AG04450 (cell line): ENCODE results near the gene TINCR. TPM values are rescaled to one million over a fixed set of nuclear protein-coding genes. Genes with fewer than 3 reads are reported as not detected.

Experiments used
- CTCF ChIA-PET: fragments of 300-600, 350-600 bp; formaldehyde crosslinking; extraction: SDS; loops from one replicate; lab custom pipeline; 2022; ENCODE audit warnings: antibody characterized with exemption, inconsistent platforms; lab: Charles Lee
- POLR2A ChIA-PET: fragments of 350-600 bp; formaldehyde crosslinking; extraction: SDS; loops from one replicate; lab custom pipeline; 2021; ENCODE audit warnings: antibody characterized with exemption, inconsistent platforms; lab: Yijun Ruan, JAX
- DNase-seq: peaks from one replicate; pipeline ENCODE4 v3.0.0-alpha.2; 2011; ENCODE audit warnings: low read depth, low spot score
- H3K27ac ChIP-seq: one replicate; pipeline ENCODE4 v1.5.1; 2012; ENCODE audit warnings: low read depth, low read length, control low read depth
- H3K27me3 ChIP-seq: one replicate; pipeline ENCODE4 v1.6.0; 2012; ENCODE audit warnings: low read length; ENCODE audit not compliant: control insufficient read depth, insufficient read depth
- H3K4me3 ChIP-seq: 2 replicates; pipeline ENCODE4 v1.5.1; 2011; ENCODE audit warnings: mild to moderate bottlenecking, low read depth, low read length, control low read depth
- H3K9me3 ChIP-seq: 2 replicates; pipeline ENCODE4 v1.5.1; 2012; ENCODE audit warnings: low read length; ENCODE audit not compliant: control insufficient read depth, insufficient read depth
- polyA plus RNA-seq: library from polyadenylated mRNA; depleted of rRNA; stranded (reverse); fragments of >200 nt; gene quantifications from 2 replicates; pipeline ENCODE4 v1.2.3, GENCODE V29; 2011
- TF ChIP-seq, protein P1 (sequence below): IDR thresholded peaks from 2 replicates; pipeline ENCODE4 v1.5.1; 2011; ENCODE audit warnings: low read depth, low read length, control low read depth, inconsistent platforms

Gene TINCR
- polyA plus RNA-seq, 1 experiment, result 0.04 TPM

GRCh38 chr19:5579286-5579685 lies 11.5 kb upstream of the TINCR start:
- ChIA-PET CTCF (interaction anchor here (0.7 to 1.5 kb wide), 4 partner anchors 8 to 533 kb away, joined by 3 read pairs; no protein-coding TSS in a partner anchor), POLR2A (no interaction called here)
- H3K27ac ChIP-seq, result no peak overlapping the region
- DNase-seq, result no peak
- H3K4me3 ChIP-seq, result no peak overlapping the region
- H3K27me3 ChIP-seq, result no peaks in the 10 kb centered on the region
- TF ChIP-seq, protein P1, sequence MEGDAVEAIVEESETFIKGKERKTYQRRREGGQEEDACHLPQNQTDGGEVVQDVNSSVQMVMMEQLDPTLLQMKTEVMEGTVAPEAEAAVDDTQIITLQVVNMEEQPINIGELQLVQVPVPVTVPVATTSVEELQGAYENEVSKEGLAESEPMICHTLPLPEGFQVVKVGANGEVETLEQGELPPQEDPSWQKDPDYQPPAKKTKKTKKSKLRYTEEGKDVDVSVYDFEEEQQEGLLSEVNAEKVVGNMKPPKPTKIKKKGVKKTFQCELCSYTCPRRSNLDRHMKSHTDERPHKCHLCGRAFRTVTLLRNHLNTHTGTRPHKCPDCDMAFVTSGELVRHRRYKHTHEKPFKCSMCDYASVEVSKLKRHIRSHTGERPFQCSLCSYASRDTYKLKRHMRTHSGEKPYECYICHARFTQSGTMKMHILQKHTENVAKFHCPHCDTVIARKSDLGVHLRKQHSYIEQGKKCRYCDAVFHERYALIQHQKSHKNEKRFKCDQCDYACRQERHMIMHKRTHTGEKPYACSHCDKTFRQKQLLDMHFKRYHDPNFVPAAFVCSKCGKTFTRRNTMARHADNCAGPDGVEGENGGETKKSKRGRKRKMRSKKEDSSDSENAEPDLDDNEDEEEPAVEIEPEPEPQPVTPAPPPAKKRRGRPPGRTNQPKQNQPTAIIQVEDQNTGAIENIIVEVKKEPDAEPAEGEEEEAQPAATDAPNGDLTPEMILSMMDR, result no peak
- no peaks in the 10 kb centered on the region for H3K9me3 ChIP-seq

GRCh38 chr19:5578097-5578846 lies 10.5 kb upstream of the TINCR start:
- peak overlapping the region; percentile 27 for H3K4me3 ChIP-seq
- CTCF ChIA-PET, result interaction anchor here (0.7 to 1.5 kb wide), 4 partner anchors 9 to 31 kb away, joined by 3 to 6 read pairs (median 3); no protein-coding TSS in a partner anchor

GRCh38 chr19:5575590-5575989 lies 7.8 kb upstream of the TINCR start:
- TF ChIP-seq, protein P1, result no peak
- Histone ChIP-seq H3K27ac (no peak overlapping the region), H3K9me3 (no peaks in the 10 kb centered on the region), H3K4me3 (no peak overlapping the region), H3K27me3 (no peaks in the 10 kb centered on the region)
- ChIA-PET CTCF (interaction anchor here (0.7 kb wide), 2 partner anchors 351 to 536 kb away, joined by 3 to 4 read pairs; no protein-coding TSS in a partner anchor), POLR2A (interaction anchor here (0.6 kb wide), 1 partner anchor 162 kb away, joined by 3 read pairs; no protein-coding TSS in a partner anchor)
- no peak for DNase-seq

More at GRCh38 chr19:5578097-5578846, 10.5 kb upstream of the TINCR start:
- POLR2A ChIA-PET, result no interaction called here
- no peak overlapping the region for H3K27ac ChIP-seq
- no peaks in the 10 kb centered on the region for H3K9me3 ChIP-seq
- no peaks in the 10 kb centered on the region for H3K27me3 ChIP-seq
- TF ChIP-seq, protein P1, result peak; percentile 98
- DNase-seq, result peak; percentile 13

DNA sequence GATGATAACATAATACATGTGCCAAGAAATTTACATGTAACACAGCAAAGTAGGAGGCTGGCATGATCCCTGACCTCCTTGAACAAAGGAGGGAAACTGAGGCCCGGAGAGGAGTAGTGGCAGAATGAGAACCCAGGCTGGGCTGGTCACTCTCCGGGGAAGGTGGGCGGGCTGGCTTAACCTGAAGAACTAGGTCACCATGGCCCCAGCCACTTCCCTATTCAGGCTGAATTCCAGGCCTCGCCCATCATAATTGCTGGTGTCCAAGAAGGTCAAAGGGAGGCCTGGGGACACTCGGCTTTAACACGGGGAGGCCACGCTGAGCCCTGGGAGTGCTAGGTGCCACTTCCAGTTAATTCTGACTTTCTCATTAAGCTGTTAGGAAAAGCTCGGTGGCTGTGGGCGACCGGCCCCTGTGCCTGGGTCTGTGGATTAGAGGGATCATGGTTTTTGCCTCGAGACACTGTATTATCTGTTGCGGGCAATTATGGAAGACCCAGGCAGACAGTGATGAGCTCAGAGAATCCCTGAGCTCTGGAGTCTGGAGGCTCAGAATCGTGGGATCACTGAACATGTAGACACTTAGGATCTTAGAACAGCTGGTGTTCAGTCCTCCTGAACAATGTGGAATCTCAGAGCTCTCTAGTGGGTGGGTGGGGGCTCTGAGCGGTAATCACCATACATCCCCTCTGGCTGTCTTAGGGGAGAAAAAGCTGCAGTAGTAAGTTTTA lies 5.0 kb upstream of the TINCR start:
- Histone ChIP-seq H3K9me3 (no peaks in the 10 kb centered on the region; the same call in 1 of the 2 replicates), H3K27me3 (peaks cover 2% of the 10 kb centered on the region), H3K4me3 (no peak overlapping the region), H3K27ac (no peak overlapping the region)
- TF ChIP-seq, protein P1, result no peak
- POLR2A ChIA-PET, result no interaction called here
- CTCF ChIA-PET, result interaction anchor here (1.0 kb wide), 1 partner anchor 524 kb away, joined by 4 read pairs; no protein-coding TSS in a partner anchor
- DNase-seq, result no peak

- TF ChIP-seq, protein P1, result no peak
- H3K27me3 ChIP-seq, result peaks cover 8% of the 10 kb centered on the region
- ChIA-PET CTCF (no interaction called here), POLR2A (no interaction called here)
- DNase-seq, result no peak
- no peaks in the 10 kb centered on the region; the same call in 1 of the 2 replicates for H3K9me3 ChIP-seq
- H3K4me3 ChIP-seq, result no peak overlapping the region
- H3K27ac ChIP-seq, result no peak overlapping the region
Observed at GRCh38 chr19:5571777-5572176, 4.0 kb upstream of the TINCR start.
